HG02884 (cell line): ENCODE measurements around the gene FYTTD1.

Experiments
- ATAC-seq: cut with Tn5 transposase; IDR thresholded peaks from one replicate; pipeline ENCODE4 v1.9.1; 2021; ENCODE audit warnings: mild to moderate bottlenecking, moderate library complexity; ENCODE audit not compliant: unreplicated experiment

The FYTTD1 gene

GRCh38 chr3:197833930-197834715 is 84.4 kb downstream of the FYTTD1 start:
- peak; percentile 69 for ATAC-seq

- no peak for ATAC-seq
Measured at GRCh38 chr3:197835509-197835908, 85.8 kb downstream of the FYTTD1 start.

- ATAC-seq = no peak
Measured at GRCh38 chr3:197836244-197836643, 86.6 kb downstream of the FYTTD1 start.
